Liver (tissue), 3 donors: Measurements from ENCODE around the gene UNC93B1.

Experiments used
- FOXA1 ChIP-seq: IDR thresholded peaks from 2 replicates; pipeline ENCODE4 v1.6.1; 2016; ENCODE audit warnings: antibody characterized with exemption
- GABPA ChIP-seq, 2 donors: IDR thresholded peaks in 1 of 2; conservative IDR thresholded peaks in 1 of 2; 2 replicates each; pipeline ENCODE4 v1.6.1; 2016; ENCODE audit warnings: antibody characterized with exemption in 2 of 2, mild to moderate bottlenecking in 1 of 2, moderate library complexity in 1 of 2
- JUND ChIP-seq, 2 donors: IDR thresholded peaks; 2 replicates each; pipeline ENCODE4 v1.6.1; 2016; ENCODE audit warnings: antibody characterized with exemption in 2 of 2
- MAX ChIP-seq: IDR thresholded peaks from 2 replicates; pipeline ENCODE4 v1.6.1; 2016; ENCODE audit warnings: antibody characterized with exemption
- RAD21 ChIP-seq, 2 donors: IDR thresholded peaks; 2 replicates each; pipeline ENCODE4 v1.6.1; 2016; ENCODE audit warnings: antibody characterized with exemption in 2 of 2, mild to moderate bottlenecking in 2 of 2
- RXRA ChIP-seq, 2 donors: IDR thresholded peaks; 2 replicates each; pipeline ENCODE4 v1.6.1; 2017 to 2018; ENCODE audit warnings: antibody characterized with exemption in 2 of 2, mild to moderate bottlenecking in 1 of 2
- TAF1 ChIP-seq: conservative IDR thresholded peaks from 2 replicates; pipeline ENCODE4 v1.6.1; 2016; ENCODE audit warnings: antibody characterized with exemption, mild to moderate bottlenecking
- ZBTB33 ChIP-seq: IDR thresholded peaks from 2 replicates; pipeline ENCODE4 v1.6.1; 2016; ENCODE audit warnings: antibody characterized with exemption
- TF ChIP-seq, protein P1 (sequence below): fragments of 150-350 bp; IDR thresholded peaks from 2 replicates; pipeline ENCODE4 v1.5.1; 2017; ENCODE audit warnings: improper control_type of control experiment, low read depth, low read length; ENCODE audit not compliant: missing input control
- TF ChIP-seq, protein P2 (sequence below): IDR thresholded peaks from 2 replicates; pipeline ENCODE4 v1.6.1; 2016; ENCODE audit warnings: antibody characterized with exemption
- TF ChIP-seq, protein P3 (sequence below): IDR thresholded peaks from 2 replicates; pipeline ENCODE4 v1.6.1; 2016; ENCODE audit warnings: antibody characterized with exemption, mild to moderate bottlenecking
- donor health status: healthy.
- donor health status: healthy.

DNA sequence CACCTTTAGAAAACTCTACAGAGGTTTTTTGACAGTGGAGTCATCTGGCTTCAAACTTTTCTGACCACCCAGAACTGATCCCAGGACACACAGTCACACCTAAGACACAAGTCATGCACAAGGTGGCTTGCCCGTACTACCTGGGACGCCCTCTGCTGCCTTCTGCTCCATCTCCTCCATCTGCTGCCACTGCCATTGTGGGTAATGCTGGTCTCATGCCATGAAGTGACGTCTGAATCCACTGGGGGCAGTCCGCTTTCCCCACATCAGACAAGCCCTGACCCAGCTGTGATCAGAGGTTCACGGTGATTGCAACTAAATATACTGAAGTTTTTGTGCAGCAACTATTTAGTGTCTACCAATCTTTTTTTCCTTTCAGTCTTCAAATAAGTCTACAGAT lies 21.1 kb upstream of the UNC93B1 start:
- TF ChIP-seq, protein P1, sequence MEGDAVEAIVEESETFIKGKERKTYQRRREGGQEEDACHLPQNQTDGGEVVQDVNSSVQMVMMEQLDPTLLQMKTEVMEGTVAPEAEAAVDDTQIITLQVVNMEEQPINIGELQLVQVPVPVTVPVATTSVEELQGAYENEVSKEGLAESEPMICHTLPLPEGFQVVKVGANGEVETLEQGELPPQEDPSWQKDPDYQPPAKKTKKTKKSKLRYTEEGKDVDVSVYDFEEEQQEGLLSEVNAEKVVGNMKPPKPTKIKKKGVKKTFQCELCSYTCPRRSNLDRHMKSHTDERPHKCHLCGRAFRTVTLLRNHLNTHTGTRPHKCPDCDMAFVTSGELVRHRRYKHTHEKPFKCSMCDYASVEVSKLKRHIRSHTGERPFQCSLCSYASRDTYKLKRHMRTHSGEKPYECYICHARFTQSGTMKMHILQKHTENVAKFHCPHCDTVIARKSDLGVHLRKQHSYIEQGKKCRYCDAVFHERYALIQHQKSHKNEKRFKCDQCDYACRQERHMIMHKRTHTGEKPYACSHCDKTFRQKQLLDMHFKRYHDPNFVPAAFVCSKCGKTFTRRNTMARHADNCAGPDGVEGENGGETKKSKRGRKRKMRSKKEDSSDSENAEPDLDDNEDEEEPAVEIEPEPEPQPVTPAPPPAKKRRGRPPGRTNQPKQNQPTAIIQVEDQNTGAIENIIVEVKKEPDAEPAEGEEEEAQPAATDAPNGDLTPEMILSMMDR = no peak
- TF ChIP-seq, protein P2, sequence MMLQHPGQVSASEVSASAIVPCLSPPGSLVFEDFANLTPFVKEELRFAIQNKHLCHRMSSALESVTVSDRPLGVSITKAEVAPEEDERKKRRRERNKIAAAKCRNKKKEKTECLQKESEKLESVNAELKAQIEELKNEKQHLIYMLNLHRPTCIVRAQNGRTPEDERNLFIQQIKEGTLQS = no peak
- TF ChIP-seq RAD21 (IDR thresholded peaks at IDR 0.05) = peak in 1 of 2 donors; percentile 21
- no peak for TF ChIP-seq MAX
- TF ChIP-seq ZBTB33 = no peak
- no peak for TF ChIP-seq FOXA1
- TF ChIP-seq, protein P3, sequence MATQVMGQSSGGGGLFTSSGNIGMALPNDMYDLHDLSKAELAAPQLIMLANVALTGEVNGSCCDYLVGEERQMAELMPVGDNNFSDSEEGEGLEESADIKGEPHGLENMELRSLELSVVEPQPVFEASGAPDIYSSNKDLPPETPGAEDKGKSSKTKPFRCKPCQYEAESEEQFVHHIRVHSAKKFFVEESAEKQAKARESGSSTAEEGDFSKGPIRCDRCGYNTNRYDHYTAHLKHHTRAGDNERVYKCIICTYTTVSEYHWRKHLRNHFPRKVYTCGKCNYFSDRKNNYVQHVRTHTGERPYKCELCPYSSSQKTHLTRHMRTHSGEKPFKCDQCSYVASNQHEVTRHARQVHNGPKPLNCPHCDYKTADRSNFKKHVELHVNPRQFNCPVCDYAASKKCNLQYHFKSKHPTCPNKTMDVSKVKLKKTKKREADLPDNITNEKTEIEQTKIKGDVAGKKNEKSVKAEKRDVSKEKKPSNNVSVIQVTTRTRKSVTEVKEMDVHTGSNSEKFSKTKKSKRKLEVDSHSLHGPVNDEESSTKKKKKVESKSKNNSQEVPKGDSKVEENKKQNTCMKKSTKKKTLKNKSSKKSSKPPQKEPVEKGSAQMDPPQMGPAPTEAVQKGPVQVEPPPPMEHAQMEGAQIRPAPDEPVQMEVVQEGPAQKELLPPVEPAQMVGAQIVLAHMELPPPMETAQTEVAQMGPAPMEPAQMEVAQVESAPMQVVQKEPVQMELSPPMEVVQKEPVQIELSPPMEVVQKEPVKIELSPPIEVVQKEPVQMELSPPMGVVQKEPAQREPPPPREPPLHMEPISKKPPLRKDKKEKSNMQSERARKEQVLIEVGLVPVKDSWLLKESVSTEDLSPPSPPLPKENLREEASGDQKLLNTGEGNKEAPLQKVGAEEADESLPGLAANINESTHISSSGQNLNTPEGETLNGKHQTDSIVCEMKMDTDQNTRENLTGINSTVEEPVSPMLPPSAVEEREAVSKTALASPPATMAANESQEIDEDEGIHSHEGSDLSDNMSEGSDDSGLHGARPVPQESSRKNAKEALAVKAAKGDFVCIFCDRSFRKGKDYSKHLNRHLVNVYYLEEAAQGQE = no peak
- no peak for TF ChIP-seq JUND (IDR thresholded peaks at IDR 0.05)
- TF ChIP-seq TAF1 = no peak
- no peak for TF ChIP-seq GABPA (IDR thresholded peaks at IDR 0.05 in 1 of 2, conservative IDR thresholded peaks at IDR 0.05 in 1 of 2)
- TF ChIP-seq RXRA (IDR thresholded peaks at IDR 0.05) = no peak
